K562 (cell line): Measurements from ENCODE around the gene RFC2. TPM values are rescaled to one million over a fixed set of nuclear protein-coding genes. Genes with fewer than 3 reads are reported as not detected.

Source experiments
- ATAC-seq: fragments of 200-7000 bp; cut with Tn5 transposase; 3 replicates; pipeline ENCODE4 v1.9.1; 2020; ENCODE audit warnings: moderate library complexity
- BruUV-seq: library from RNA; stranded (reverse); fragments of 400-500 nt; replicated peaks from 2 replicates; lab custom pipeline; 2021; lab: Mats Ljungman, UMichigan
- CTCF ChIA-PET: fragments of 300-600 bp; formaldehyde crosslinking; extraction: SDS; loops from one replicate; lab custom pipeline; 2021; ENCODE audit warnings: low intra/inter-chr PET ratio; lab: Yijun Ruan, JAX
- POLR2A ChIA-PET: fragments of 300-600, 350-650 bp; sonication (Branson Sonifier 250); formaldehyde crosslinking; extraction: SDS; loops from one replicate; lab custom pipeline; 2021; ENCODE audit warnings: antibody characterized with exemption, inconsistent platforms; lab: Yijun Ruan, JAX
- DNase-seq, 4 experiments: peaks; one replicate each; pipeline versions ENCODE4 v3.0.0 to v3.0.0-alpha.2; 2011 to 2018; ENCODE audit warnings: low spot score in 3 of 4, mixed read lengths in 3 of 4; ENCODE audit errors: extremely low read depth in 1 of 4
- FAIRE-seq: peaks from 2 replicates; lab custom pipeline; 2011; peaks lifted over from hg19 to GRCh38; lab: Jason Lieb, UNC
- H2AFZ ChIP-seq: 2 replicates; pipeline ENCODE4 v1.6.0; 2011; ENCODE audit warnings: low read depth, low read length, control low read depth, inconsistent platforms
- H3K27ac ChIP-seq: fragments of 200-600 bp; 3 replicates; pipeline ENCODE4 v1.8.0; 2011; ENCODE audit warnings: low read depth, mild to moderate bottlenecking, control low read depth, inconsistent platforms, low read length, moderate library complexity, mixed read lengths; ENCODE audit errors: extremely low read depth
- H3K27me3 ChIP-seq, 2 experiments: fragments of 300-600 bp in 1 of 2; 2 replicates in 1 of 2; 3 replicates in 1 of 2; pipeline versions ENCODE4 v1.6.0 to v1.8.0; 2011; ENCODE audit warnings: inconsistent platforms in 2 of 2, low read length in 2 of 2, mild to moderate bottlenecking in 1 of 2, mixed read lengths in 1 of 2, moderate library complexity in 1 of 2; ENCODE audit not compliant: control insufficient read depth in 2 of 2, insufficient read depth in 2 of 2
- H3K36me3 ChIP-seq: fragments of 300-600 bp; 3 replicates; pipeline ENCODE4 v1.8.0; 2011; ENCODE audit warnings: mild to moderate bottlenecking, low read length, inconsistent platforms; ENCODE audit not compliant: control insufficient read depth, insufficient read depth
- H3K4me1 ChIP-seq, 2 experiments: fragments of 200-600 bp in 1 of 2; replicated peaks in 1 of 2; 2 replicates in 1 of 2; 3 replicates in 1 of 2; pipeline versions ENCODE4 v1.5.1 to v1.8.0; 2011; ENCODE audit warnings: inconsistent platforms in 2 of 2, low read length in 2 of 2, mild to moderate bottlenecking in 1 of 2, mixed read lengths in 1 of 2, moderate library complexity in 1 of 2; ENCODE audit not compliant: control insufficient read depth in 2 of 2, insufficient read depth in 2 of 2
- H3K4me2 ChIP-seq: 2 replicates; pipeline ENCODE4 v1.6.1; 2011; ENCODE audit warnings: low read length, control low read depth, inconsistent platforms, mixed read lengths; ENCODE audit not compliant: insufficient read depth
- H3K4me3 ChIP-seq: fragments of 200-600 bp; sonication (generic), shearing (Covaris generic); 2 replicates; pipeline ENCODE4 v1.5.1; 2016; ENCODE audit warnings: control low read depth, inconsistent platforms
- H3K79me2 ChIP-seq: fragments of 200-600 bp; 3 replicates; pipeline ENCODE4 v1.8.0; 2011; ENCODE audit warnings: low read length, inconsistent platforms; ENCODE audit not compliant: control insufficient read depth, insufficient read depth
- H3K9ac ChIP-seq, 2 experiments: 2 replicates each; pipeline versions ENCODE4 v1.6.0 to v1.6.1; 2011; ENCODE audit warnings: low read depth in 2 of 2, low read length in 2 of 2, control low read depth in 1 of 2, inconsistent platforms in 1 of 2, mild to moderate bottlenecking in 1 of 2, mixed read lengths in 1 of 2; ENCODE audit not compliant: insufficient read depth in 1 of 2
- H3K9me1 ChIP-seq: one replicate; pipeline ENCODE4 v1.6.0; 2011; ENCODE audit warnings: inconsistent platforms, mild to moderate bottlenecking, low read length, moderate library complexity; ENCODE audit not compliant: control insufficient read depth, insufficient read depth
- H3K9me3 ChIP-seq: replicated peaks from 2 replicates; pipeline ENCODE4 v1.5.1; 2011; ENCODE audit warnings: low read depth, low read length, inconsistent platforms; ENCODE audit not compliant: control insufficient read depth, insufficient read depth
- H4K20me1 ChIP-seq: replicated peaks from 2 replicates; pipeline ENCODE4 v1.6.1; 2011; ENCODE audit warnings: low read length, inconsistent platforms, mixed read lengths; ENCODE audit not compliant: control insufficient read depth, insufficient read depth
- CCAR2 ChIP-seq: fragments of 200-400 bp; formaldehyde crosslinking; IDR thresholded peaks from 2 replicates; pipeline ENCODE4 v1.6.1; 2017; ENCODE audit warnings: mild to moderate bottlenecking, low read depth, low read length
- DMBX1 ChIP-seq: fragments of 250-450 bp; sonication (Bioruptor Pico); IDR thresholded peaks from 2 replicates; pipeline ENCODE4 v1.8.0; 2022; ENCODE audit warnings: inconsistent platforms, mild to moderate bottlenecking, moderate library complexity, borderline replicate concordance
- HMGN3 ChIP-seq: IDR thresholded peaks from 2 replicates; pipeline ENCODE4 v1.6.1; 2011; ENCODE audit warnings: borderline replicate concordance, low read depth, mild to moderate bottlenecking, mixed read lengths, low read length; ENCODE audit not compliant: insufficient read length; ENCODE audit errors: extremely low read depth
- MAZ ChIP-seq, 2 experiments: fragments of 450-650 bp in 1 of 2; sonication (generic) in 1 of 2; formaldehyde crosslinking; IDR thresholded peaks in 1 of 2; conservative IDR thresholded peaks in 1 of 2; 2 replicates each; pipeline versions ENCODE4 v1.4.0 to v1.5.0; 2020; ENCODE audit warnings: mild to moderate bottlenecking in 1 of 2, missing genetic modification reagents in 1 of 2
- NFRKB ChIP-seq: fragments of 450-650 bp; IDR thresholded peaks from 2 replicates; pipeline ENCODE4 v1.6.1; 2016; ENCODE audit warnings: low read depth
- PYGO2 ChIP-seq: fragments of 450-650 bp; IDR thresholded peaks from 2 replicates; pipeline ENCODE4 v1.6.1; 2016; ENCODE audit warnings: mild to moderate bottlenecking, missing genetic modification characterization, moderate library complexity, missing compliant biosample characterization
- SAP30 ChIP-seq: fragments of 200-600 bp; sonication (generic); IDR thresholded peaks from 2 replicates; pipeline ENCODE4 v1.6.1; 2012; ENCODE audit warnings: borderline replicate concordance, low read depth, mild to moderate bottlenecking, moderate library complexity, low read length, control low read depth, inconsistent platforms; ENCODE audit not compliant: insufficient read depth, poor library complexity, severe bottlenecking
- SP2 ChIP-seq: IDR thresholded peaks from 2 replicates; pipeline ENCODE4 v1.6.1; 2011; ENCODE audit warnings: mild to moderate bottlenecking, low read depth, low read length, moderate library complexity; ENCODE audit not compliant: poor library complexity, severe bottlenecking; ENCODE audit errors: extremely low read depth
- ZBTB7A ChIP-seq: IDR thresholded peaks from 2 replicates; pipeline ENCODE4 v1.6.1; 2011; ENCODE audit warnings: low read depth, mild to moderate bottlenecking, low read length, moderate library complexity, borderline replicate concordance; ENCODE audit not compliant: control insufficient read depth
- ZNF143 ChIP-seq: sonication (generic); formaldehyde crosslinking; IDR thresholded peaks from 2 replicates; pipeline ENCODE4 v1.9.0; 2022; ENCODE audit warnings: mild to moderate bottlenecking, missing genetic modification reagents
- ZNF212 ChIP-seq: fragments of 450-650 bp; formaldehyde crosslinking; IDR thresholded peaks from 2 replicates; pipeline ENCODE4 v1.4.0; 2020; ENCODE audit warnings: mild to moderate bottlenecking
- ZNF282 ChIP-seq: sonication (generic); formaldehyde crosslinking; IDR thresholded peaks from 2 replicates; pipeline ENCODE4 v1.8.1; 2023; ENCODE audit warnings: missing genetic modification reagents
- ZNF436 ChIP-seq: fragments of 250-450, 450-650 bp; sonication (Bioruptor Pico); formaldehyde crosslinking; IDR thresholded peaks from 2 replicates; pipeline ENCODE4 v1.7.0; 2020; ENCODE audit warnings: mild to moderate bottlenecking
- ZSCAN29 ChIP-seq: fragments of 450-650 bp; IDR thresholded peaks from 2 replicates; pipeline ENCODE4 v1.6.1; 2017
- whole genome bisulfite sequencing: fragments of 100-300 bp; shearing (Covaris generic); methylation state at CpG from one replicate; pipeline ENCODE4 v1.1.6; 2016; ENCODE audit warnings: low coverage, mixed read lengths; ENCODE audit not compliant: insufficient coverage; ENCODE audit errors: missing lambda C conversion rate; 5-methylcytosine and 5-hydroxymethylcytosine counted together
- in situ Hi-C: fragments of 300-500 bp; cut with MboI; formaldehyde crosslinking; loops from 4 replicates; pipeline ENCODE4 v1.15.0; 2018; ENCODE audit warnings: inconsistent platforms, mixed read lengths
- intact Hi-C: fragments of 100-400 bp; cut with micrococcal nuclease; formaldehyde crosslinking; loops from 2 replicates; pipeline ENCODE4 v1.14.2; 2022
- polyA plus RNA-seq, 8 experiments: library from polyadenylated mRNA; depleted of rRNA in 4 of 8; stranded (reverse) in 5 of 8; unstranded in 3 of 8; fragments of >200 nt; fragmentation: Nextera tagmentation in 2 of 8; fragmentation: Illumina TruSeq in 1 of 8; extraction: Ambion mirVana in 2 of 8; extraction: Trizol in 1 of 8; gene quantifications; 2 replicates each; pipeline versions ENCODE4 v1.2.1 to v1.2.3, GENCODE V29; 2011 to 2014; ENCODE audit warnings: inconsistent platforms in 1 of 8, missing spikeins in 1 of 8
- total RNA-seq, 7 experiments: library from RNA; depleted of rRNA in 6 of 7; stranded (reverse); fragments of >200 nt in 6 of 7; fragmentation: Illumina TruSeq in 2 of 7; extraction: Trizol in 2 of 7; gene quantifications; 2 replicates each; pipeline versions ENCODE4 v1.2.1 to v1.2.3, GENCODE V29; 2011 to 2021; ENCODE audit warnings: low replicate concordance in 1 of 7
- TF ChIP-seq, protein P1 (sequence below): fragments of 250-450 bp; sonication (Bioruptor Pico); IDR thresholded peaks from 2 replicates; pipeline ENCODE4 v1.5.0; 2021; ENCODE audit warnings: mild to moderate bottlenecking, borderline replicate concordance
- TF ChIP-seq, protein P2 (sequence below): sonication (generic); formaldehyde crosslinking; IDR thresholded peaks from 2 replicates; pipeline ENCODE4 v1.8.1; 2022; ENCODE audit warnings: missing genetic modification reagents

RFC2 gene
- total and polyA plus RNA-seq, 9 of the 15 experiments (the other 6 are each of a cell fraction or from before 2014, with no cell fraction given), result 32.5 to 161 (median 102) TPM

DNA sequence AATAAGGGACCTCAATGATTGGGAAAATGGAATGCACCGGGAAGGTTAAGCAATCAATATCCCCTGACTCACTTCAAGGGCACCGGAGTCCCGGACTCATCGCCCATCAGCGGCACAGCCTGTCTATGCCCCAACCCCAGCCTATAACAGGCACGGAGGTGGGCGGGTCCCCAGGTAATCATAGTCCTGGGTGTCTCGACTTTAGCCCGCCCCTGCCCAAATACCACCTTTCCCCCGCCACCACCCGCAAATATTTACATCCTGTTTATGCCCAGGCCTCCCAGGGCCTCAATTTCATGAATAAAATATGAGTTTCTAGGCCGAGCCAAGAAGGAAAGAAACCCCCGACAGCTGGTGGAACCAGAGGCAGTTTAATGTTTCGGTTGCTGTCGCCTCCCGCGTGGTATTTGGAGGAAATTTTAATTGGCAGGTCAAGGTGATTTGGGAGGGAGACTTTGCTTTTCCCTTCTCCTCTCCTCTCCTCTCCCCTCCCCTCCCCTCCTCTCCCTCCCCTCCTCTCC lies 15.6 kb upstream of the RFC2 start (continued):
- TF ChIP-seq ZNF143 (CRISPR knock-in tag) (no peak), ZNF282 (CRISPR knock-in tag) (no peak), SP2 (no peak), CCAR2 (no peak), DMBX1 (CRISPR knock-in tag) (no peak)
- TF ChIP-seq, all 486 proteins: peak for 29

DNA sequence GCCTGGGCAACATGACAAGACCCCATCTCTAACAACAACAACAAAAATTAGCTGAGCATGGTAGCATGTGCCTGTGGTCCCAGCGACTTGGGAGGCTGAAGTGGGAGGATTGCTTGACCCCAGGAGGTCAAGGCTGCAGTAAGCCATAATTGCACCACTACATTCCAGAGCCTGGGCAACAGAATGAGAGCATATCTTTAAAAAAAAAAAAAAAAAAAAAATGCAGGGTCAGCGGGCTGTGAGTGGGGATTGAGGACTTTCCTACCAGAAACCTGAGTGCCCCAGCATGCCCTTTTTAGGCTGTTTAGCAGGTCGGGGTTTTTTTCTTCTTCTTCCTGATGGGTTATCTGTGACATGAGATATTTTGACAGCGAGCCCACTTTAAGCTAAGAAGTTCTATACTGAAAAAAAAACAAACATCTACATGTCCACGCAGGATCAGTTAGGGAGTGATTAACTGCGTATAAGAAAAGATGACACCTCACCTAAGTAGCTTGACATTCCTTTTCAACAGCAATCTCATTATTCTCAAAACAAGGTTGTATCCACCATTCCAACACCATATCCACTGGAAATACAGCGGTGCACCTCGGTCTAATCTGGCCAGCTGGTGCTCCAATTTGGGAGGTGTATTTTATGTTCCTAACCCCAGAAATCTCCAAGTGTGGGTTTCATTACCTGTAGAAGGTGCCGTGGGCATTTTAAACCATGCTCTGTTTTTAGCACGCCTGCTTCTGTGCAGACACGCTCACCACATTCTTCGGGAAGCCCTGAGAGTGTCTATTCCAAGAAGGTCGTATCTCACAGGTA lies 13.8 kb upstream of the RFC2 start:
- ATAC-seq (no peak), FAIRE-seq (peak; percentile 29), DNase-seq (peak in 1 of 4 experiments; percentile 12)
- H3K9me1 ChIP-seq, result no peaks in the 10 kb centered on the region
- no peak overlapping the region for H3K27ac ChIP-seq
- ChIA-PET CTCF (no interaction called here), POLR2A (interaction anchor here (0.6 kb wide), 1 partner anchor 198 kb away, joined by 3 read pairs; no protein-coding TSS in a partner anchor)
- no peaks in the 10 kb centered on the region for H3K36me3 ChIP-seq
- no peaks in the 10 kb centered on the region; a peak in 1 of 5 replicates for H3K27me3 ChIP-seq
- 46% methylated on average over 13 of the region's 13 CpGs for WGBS
- no peak overlapping the region for H3K4me3 ChIP-seq
- H3K79me2 ChIP-seq, result no peaks in the 10 kb centered on the region
- intact Hi-C loops (no loop called here), in situ Hi-C loops (no loop called here)
- BruUV-seq, result no TSS peak
- no peak overlapping the region for H3K9ac ChIP-seq
- peak overlapping the region; percentile 33; the same call in 1 of the 2 replicates for H2AFZ ChIP-seq
- no peaks in the 10 kb centered on the region for H4K20me1 ChIP-seq
- H3K4me2 ChIP-seq, result no peak overlapping the region
- H3K9me3 ChIP-seq, result no peaks in the 10 kb centered on the region
- H3K4me1 ChIP-seq, result peaks cover 31 to 33% of the 10 kb centered on the region in 2 experiments
- no peak for TF ChIP-seq ZNF212 (CRISPR knock-in tag)
- no peak for TF ChIP-seq PYGO2 (tag)
- TF ChIP-seq, protein P1, sequence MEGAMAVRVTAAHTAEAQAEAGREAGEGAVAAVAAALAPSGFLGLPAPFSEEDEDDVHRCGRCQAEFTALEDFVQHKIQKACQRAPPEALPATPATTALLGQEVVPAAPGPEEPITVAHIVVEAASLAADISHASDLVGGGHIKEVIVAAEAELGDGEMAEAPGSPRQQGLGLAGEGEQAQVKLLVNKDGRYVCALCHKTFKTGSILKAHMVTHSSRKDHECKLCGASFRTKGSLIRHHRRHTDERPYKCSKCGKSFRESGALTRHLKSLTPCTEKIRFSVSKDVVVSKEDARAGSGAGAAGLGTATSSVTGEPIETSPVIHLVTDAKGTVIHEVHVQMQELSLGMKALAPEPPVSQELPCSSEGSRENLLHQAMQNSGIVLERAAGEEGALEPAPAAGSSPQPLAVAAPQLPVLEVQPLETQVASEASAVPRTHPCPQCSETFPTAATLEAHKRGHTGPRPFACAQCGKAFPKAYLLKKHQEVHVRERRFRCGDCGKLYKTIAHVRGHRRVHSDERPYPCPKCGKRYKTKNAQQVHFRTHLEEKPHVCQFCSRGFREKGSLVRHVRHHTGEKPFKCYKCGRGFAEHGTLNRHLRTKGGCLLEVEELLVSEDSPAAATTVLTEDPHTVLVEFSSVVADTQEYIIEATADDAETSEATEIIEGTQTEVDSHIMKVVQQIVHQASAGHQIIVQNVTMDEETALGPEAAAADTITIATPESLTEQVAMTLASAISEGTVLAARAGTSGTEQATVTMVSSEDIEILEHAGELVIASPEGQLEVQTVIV (CRISPR knock-in tag), result no peak
- TF ChIP-seq ZSCAN29, result no peak
- TF ChIP-seq ZNF436, result no peak
- TF ChIP-seq, protein P2, sequence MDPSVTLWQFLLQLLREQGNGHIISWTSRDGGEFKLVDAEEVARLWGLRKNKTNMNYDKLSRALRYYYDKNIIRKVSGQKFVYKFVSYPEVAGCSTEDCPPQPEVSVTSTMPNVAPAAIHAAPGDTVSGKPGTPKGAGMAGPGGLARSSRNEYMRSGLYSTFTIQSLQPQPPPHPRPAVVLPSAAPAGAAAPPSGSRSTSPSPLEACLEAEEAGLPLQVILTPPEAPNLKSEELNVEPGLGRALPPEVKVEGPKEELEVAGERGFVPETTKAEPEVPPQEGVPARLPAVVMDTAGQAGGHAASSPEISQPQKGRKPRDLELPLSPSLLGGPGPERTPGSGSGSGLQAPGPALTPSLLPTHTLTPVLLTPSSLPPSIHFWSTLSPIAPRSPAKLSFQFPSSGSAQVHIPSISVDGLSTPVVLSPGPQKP (CRISPR knock-in tag), result no peak
- TF ChIP-seq SAP30, result no peak
- no peak for TF ChIP-seq ZBTB7A
- no peak for TF ChIP-seq MAZ (CRISPR knock-in tag; conservative IDR thresholded peaks at IDR 0.05 in 1 of 2, IDR thresholded peaks at IDR 0.05 in 1 of 2)
- no peak for TF ChIP-seq HMGN3
- no peak for TF ChIP-seq NFRKB
